SK-N-SH (cell line): Measurements from ENCODE around the gene NR1H4. TPM values are rescaled to one million over a fixed set of nuclear protein-coding genes. Genes with fewer than 3 reads are reported as not detected.

Experiments used
- CTCF ChIA-PET: fragments of 300-600, 350-600 bp; formaldehyde crosslinking; extraction: SDS; loops from one replicate; lab custom pipeline; 2021; lab: Yijun Ruan, JAX
- POLR2A ChIA-PET: fragments of 350-600 bp; sonication (Branson Sonifier 250); formaldehyde crosslinking; extraction: SDS; loops from one replicate; lab custom pipeline; 2020; ENCODE audit warnings: antibody characterized with exemption, inconsistent platforms; lab: Yijun Ruan, JAX
- DNase-seq: peaks from one replicate; pipeline ENCODE4 v3.0.0; 2012
- H2AFZ ChIP-seq: fragments of 200-600 bp; sonication (generic); 2 replicates; pipeline ENCODE4 v1.8.1; 2016; ENCODE audit warnings: antibody characterized with exemption, mild to moderate bottlenecking, low read depth
- H3F3A ChIP-seq: fragments of 200-600 bp; sonication (generic); replicated peaks from 2 replicates; pipeline ENCODE3; 2016; ENCODE audit warnings: antibody characterized with exemption, mild to moderate bottlenecking; ENCODE audit not compliant: insufficient read depth
- H3K27ac ChIP-seq, 2 experiments: fragments of 200-500 bp in 1 of 2; fragments of 200-600 bp in 1 of 2; sonication (Bioruptor generic) in 1 of 2; sonication (generic), shearing (Covaris generic) in 1 of 2; 2 replicates each; pipeline versions ENCODE4 v1.5.1 to v1.6.1; 2014 to 2016; ENCODE audit warnings: low read depth in 2 of 2, inconsistent platforms in 1 of 2, low read length in 1 of 2, mild to moderate bottlenecking in 1 of 2, mixed read lengths in 1 of 2
- H3K27me3 ChIP-seq: fragments of 200-600 bp; sonication (generic), shearing (Covaris generic); 2 replicates; pipeline ENCODE4 v1.6.1; 2016; ENCODE audit warnings: mixed run types; ENCODE audit not compliant: insufficient read depth
- H3K36me3 ChIP-seq, 2 experiments: fragments of 200-500 bp in 1 of 2; fragments of 200-600 bp in 1 of 2; sonication (Bioruptor generic) in 1 of 2; sonication (generic) in 1 of 2; replicated peaks in 1 of 2; 2 replicates each; pipeline versions ENCODE3 to v1.5.1; 2014 to 2016; ENCODE audit warnings: low read length in 1 of 2, mild to moderate bottlenecking in 1 of 2; ENCODE audit not compliant: insufficient read depth in 2 of 2, control insufficient read depth in 1 of 2
- H3K4me1 ChIP-seq, 2 experiments: fragments of 200-500 bp in 1 of 2; fragments of 200-600 bp in 1 of 2; sonication (Bioruptor generic) in 1 of 2; sonication (generic), shearing (Covaris generic) in 1 of 2; 2 replicates each; pipeline versions ENCODE4 v1.5.1 to v1.6.1; 2014 to 2016; ENCODE audit warnings: low read depth in 1 of 2, low read length in 1 of 2, mixed run types in 1 of 2; ENCODE audit not compliant: insufficient read depth in 2 of 2, control insufficient read depth in 1 of 2
- H3K4me2 ChIP-seq: fragments of 200-600 bp; sonication (generic), shearing (Covaris generic); 2 replicates; pipeline ENCODE4 v1.6.1; 2017; ENCODE audit warnings: mixed run types
- H3K4me3 ChIP-seq, 2 experiments: fragments of 200-500 bp in 1 of 2; fragments of 200-600 bp in 1 of 2; sonication (Bioruptor generic) in 1 of 2; sonication (generic), shearing (Covaris generic) in 1 of 2; 2 replicates each; pipeline versions ENCODE4 v1.5.1 to v1.8.1; 2014 to 2016; ENCODE audit warnings: low read depth in 2 of 2, inconsistent platforms in 1 of 2, low read length in 1 of 2, mild to moderate bottlenecking in 1 of 2, mixed read lengths in 1 of 2, moderate library complexity in 1 of 2
- H3K79me2 ChIP-seq: fragments of 200-600 bp; sonication (generic); 2 replicates; pipeline ENCODE4 v1.8.1; 2017; ENCODE audit warnings: mild to moderate bottlenecking; ENCODE audit not compliant: insufficient read depth
- H3K9ac ChIP-seq: fragments of 200-600 bp; sonication (generic); 2 replicates; pipeline ENCODE4 v1.6.1; 2017; ENCODE audit warnings: mixed run types
- H3K9me2 ChIP-seq: fragments of 200-600 bp; sonication (generic); 2 replicates; pipeline ENCODE4 v1.6.1; 2017; ENCODE audit warnings: mixed run types
- H3K9me3 ChIP-seq: fragments of 200-600 bp; sonication (generic); 2 replicates; pipeline ENCODE4 v1.6.1; 2017; ENCODE audit warnings: mixed run types, mild to moderate bottlenecking, moderate library complexity
- H4K20me1 ChIP-seq: fragments of 200-600 bp; sonication (generic); 2 replicates; pipeline ENCODE4 v1.6.1; 2017; ENCODE audit warnings: mild to moderate bottlenecking, mixed run types; ENCODE audit not compliant: insufficient read depth
- CHD2 ChIP-seq: fragments of 150-350 bp; IDR thresholded peaks from 2 replicates; pipeline ENCODE4 v1.6.1; 2018; ENCODE audit warnings: low read length; ENCODE audit not compliant: partially characterized antibody
- FOXM1 ChIP-seq: IDR thresholded peaks from 2 replicates; pipeline ENCODE4 v1.4.0; 2012; ENCODE audit warnings: low read depth, mild to moderate bottlenecking
- JUND ChIP-seq: IDR thresholded peaks from 2 replicates; pipeline ENCODE4 v1.4.0; 2012
- NFIC ChIP-seq: IDR thresholded peaks from 2 replicates; pipeline ENCODE4 v1.4.0; 2012; ENCODE audit warnings: borderline replicate concordance
- RAD21 ChIP-seq: IDR thresholded peaks from 2 replicates; pipeline ENCODE4 v1.6.1; 2012; ENCODE audit warnings: mild to moderate bottlenecking, low read length
- REST ChIP-seq: IDR thresholded peaks from 2 replicates; pipeline ENCODE4 v1.6.1; 2012; ENCODE audit warnings: mild to moderate bottlenecking, low read depth, low read length, moderate library complexity
- TAF1 ChIP-seq: IDR thresholded peaks from 2 replicates; pipeline ENCODE4 v1.6.1; 2012; ENCODE audit warnings: low read depth, mild to moderate bottlenecking, low read length, moderate library complexity, borderline replicate concordance
- TCF12 ChIP-seq: IDR thresholded peaks from 2 replicates; pipeline ENCODE4 v1.4.0; 2012
- TEAD4 ChIP-seq: IDR thresholded peaks from 2 replicates; pipeline ENCODE4 v1.4.0; 2012; ENCODE audit warnings: mild to moderate bottlenecking, borderline replicate concordance; ENCODE audit not compliant: insufficient read depth
- WGBS: methylation state at CpG from one replicate; pipeline ENCODE4 v1.1.6; 2017; ENCODE audit warnings: low lambda C conversion rate; 5-methylcytosine and 5-hydroxymethylcytosine counted together
- polyA plus RNA-seq, 3 experiments: library from polyadenylated mRNA; depleted of rRNA; stranded (reverse); fragments of >200 nt; gene quantifications; 2 replicates each; pipeline ENCODE4 v1.2.3, GENCODE V29; 2012
- TF ChIP-seq, protein P1 (sequence below): fragments of 150-350 bp; IDR thresholded peaks from 2 replicates; pipeline ENCODE4 v1.6.1; 2017; ENCODE audit warnings: antibody characterized with exemption, low read length, low read depth, borderline replicate concordance

The NR1H4 gene
- polyA plus RNA-seq, 1 of the 3 experiments (the other 2 are of a cell fraction) = not detected

DNA sequence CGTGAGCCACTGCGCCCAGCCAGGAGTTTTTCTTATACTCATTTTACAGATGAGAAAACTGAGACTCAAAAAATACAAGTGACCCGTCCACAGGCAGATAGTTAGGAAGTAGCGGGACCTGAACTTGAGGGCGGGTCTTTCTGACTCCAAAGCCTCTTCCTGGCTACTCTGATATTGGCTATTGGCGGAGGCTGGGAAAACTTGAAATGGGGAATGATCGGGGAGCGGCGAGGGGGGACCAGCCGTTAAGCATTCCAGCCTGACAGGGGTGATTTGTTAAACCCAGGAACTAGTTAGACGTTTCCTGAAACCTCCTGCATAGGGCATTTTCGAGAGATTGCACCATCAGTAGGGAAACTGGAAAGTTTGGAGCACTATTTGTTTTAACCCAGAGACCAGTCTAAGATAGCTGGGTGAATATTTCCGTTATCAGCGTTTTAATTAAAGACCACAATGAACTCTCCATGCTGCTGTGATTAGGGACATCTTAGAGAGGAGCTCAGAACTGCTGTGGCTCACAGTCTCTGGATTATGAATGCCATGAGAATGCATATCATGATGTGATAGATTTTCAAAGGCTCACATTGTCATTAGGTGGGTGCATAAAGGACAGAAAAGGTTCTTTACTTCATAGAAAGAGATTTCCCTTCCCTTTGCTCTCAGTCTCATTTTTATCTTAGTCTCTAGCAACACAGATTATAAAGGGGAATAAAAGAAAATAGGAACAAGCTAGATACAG lies 2.5 kb downstream of the NR1H4 start:
- Histone ChIP-seq H2AFZ (no peak overlapping the region), H3K4me3 (no peak overlapping the region), H3K27ac (no peak overlapping the region), H3K79me2 (no peaks in the 10 kb centered on the region), H3K9me2 (no peaks in the 10 kb centered on the region), H3K9me3 (no peaks in the 10 kb centered on the region), H3K36me3 (no peaks in the 10 kb centered on the region), H3K9ac (no peak overlapping the region), H3K27me3 (no peaks in the 10 kb centered on the region; the same call in 1 of the 2 replicates), H3F3A (no peaks in the 10 kb centered on the region), H4K20me1 (no peaks in the 10 kb centered on the region), H3K4me1 (no peaks in the 10 kb centered on the region), H3K4me2 (no peak overlapping the region)
- 55% methylated on average over 14 of the region's 14 CpGs for WGBS
- no peak for TF ChIP-seq TEAD4
- TF ChIP-seq FOXM1 = no peak
- CTCF ChIA-PET = no interaction called here
- no peak for DNase-seq
- POLR2A ChIA-PET = no interaction called here

DNA sequence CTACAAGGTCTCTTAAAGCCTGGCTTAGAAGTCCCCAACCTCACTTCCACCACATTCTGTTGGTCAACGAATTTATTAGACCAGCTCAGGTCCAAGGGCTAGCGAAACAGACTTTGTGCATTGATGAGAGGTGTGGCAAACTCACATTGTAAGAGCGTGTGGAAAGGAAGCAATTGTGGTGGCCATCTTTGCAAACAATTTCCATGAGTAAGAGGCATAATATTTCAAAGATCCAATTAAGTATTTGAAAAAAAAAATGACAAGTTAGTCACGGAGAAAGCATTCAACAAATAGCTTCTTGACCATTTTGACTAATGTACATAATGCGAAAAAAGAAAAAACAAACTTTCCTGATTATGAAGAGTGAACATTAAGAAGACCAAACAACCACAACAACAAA lies 7.4 kb downstream of the NR1H4 start:
- ChIA-PET POLR2A (no interaction called here), CTCF (interaction anchor here (1.0 kb wide), 1 partner anchor 12 kb away, joined by 3 read pairs; no protein-coding TSS in a partner anchor)
- no peaks in the 10 kb centered on the region for H3K79me2 ChIP-seq
- H3K9me2 ChIP-seq = no peaks in the 10 kb centered on the region
- TF ChIP-seq TCF12 (no peak), RAD21 (no peak), CHD2 (no peak), REST (no peak), TAF1 (no peak), NFIC (no peak), JUND (no peak)
- TF ChIP-seq, protein P1, sequence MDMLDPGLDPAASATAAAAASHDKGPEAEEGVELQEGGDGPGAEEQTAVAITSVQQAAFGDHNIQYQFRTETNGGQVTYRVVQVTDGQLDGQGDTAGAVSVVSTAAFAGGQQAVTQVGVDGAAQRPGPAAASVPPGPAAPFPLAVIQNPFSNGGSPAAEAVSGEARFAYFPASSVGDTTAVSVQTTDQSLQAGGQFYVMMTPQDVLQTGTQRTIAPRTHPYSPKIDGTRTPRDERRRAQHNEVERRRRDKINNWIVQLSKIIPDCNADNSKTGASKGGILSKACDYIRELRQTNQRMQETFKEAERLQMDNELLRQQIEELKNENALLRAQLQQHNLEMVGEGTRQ = no peak
- H3F3A ChIP-seq = no peaks in the 10 kb centered on the region
- WGBS = 47% methylated on average over 5 of the region's 5 CpGs
- no peak for DNase-seq
- no peaks in the 10 kb centered on the region for H4K20me1 ChIP-seq
- no peak overlapping the region for H3K9ac ChIP-seq
- no peaks in the 10 kb centered on the region for H3K4me1 ChIP-seq
- H3K27me3 ChIP-seq = no peaks in the 10 kb centered on the region; the same call in 1 of the 2 replicates
- H3K4me3 ChIP-seq = no peak overlapping the region
- no peak overlapping the region for H3K4me2 ChIP-seq
- H3K9me3 ChIP-seq = no peaks in the 10 kb centered on the region
- no peaks in the 10 kb centered on the region for H3K36me3 ChIP-seq
- no peak overlapping the region for H2AFZ ChIP-seq
- no peak overlapping the region for H3K27ac ChIP-seq
